Gastrocnemius medialis (tissue), 4 donors: ENCODE data around the gene CLDN22. TPM values are rescaled to one million over a fixed set of nuclear protein-coding genes. Genes with fewer than 3 reads are reported as not detected.

ENCODE experiments used
- ATAC-seq, 2 donors: fragments of 150-250 bp; one replicate each; pipeline ENCODE4 v1.9.1; 2016
- DNase-seq, 2 donors: peaks; one replicate each; pipeline ENCODE4 v3.0.0-alpha.2; 2019
- H3K27ac ChIP-seq, 4 donors: fragments of 200-600 bp; sonication (generic); 1 replicate in 1 of 4; 2 replicates in 3 of 4; pipeline ENCODE4 v1.5.1; 2016 to 2018; ENCODE audit warnings: mild to moderate bottlenecking in 2 of 4, moderate library complexity in 1 of 4
- H3K27me3 ChIP-seq, 3 donors: fragments of 200-600 bp; sonication (generic) in 2 of 3; 1 replicate in 1 of 3; 2 replicates in 2 of 3; pipeline versions ENCODE4 v1.5.1 to v1.6.0; 2016 to 2019; ENCODE audit warnings: mild to moderate bottlenecking in 1 of 3, moderate library complexity in 1 of 3
- H3K36me3 ChIP-seq, 2 donors: fragments of 200-600 bp; sonication (generic) in 1 of 2; one replicate each; pipeline ENCODE4 v1.5.1; 2017 to 2018
- H3K4me1 ChIP-seq, 2 donors: fragments of 200-600 bp; sonication (generic) in 1 of 2; one replicate each; pipeline ENCODE4 v1.5.1; 2016 to 2017; ENCODE audit warnings: mild to moderate bottlenecking in 2 of 2
- H3K4me3 ChIP-seq, 4 donors: fragments of 200-600 bp; sonication (generic) in 3 of 4; 1 replicate in 1 of 4; 2 replicates in 3 of 4; pipeline ENCODE4 v1.5.1; 2016 to 2019; ENCODE audit warnings: mild to moderate bottlenecking in 2 of 4
- H3K9me3 ChIP-seq, 3 donors: fragments of 200-600 bp; sonication (generic) in 2 of 3; 1 replicate in 1 of 3; 2 replicates in 2 of 3; pipeline ENCODE4 v1.5.1; 2016 to 2019
- POLR2A ChIP-seq, 2 donors: fragments of 450-650 bp; IDR thresholded peaks; one replicate each; pipeline ENCODE4 v1.6.1; 2017; ENCODE audit warnings: antibody characterized with exemption in 2 of 2, mild to moderate bottlenecking in 2 of 2, moderate library complexity in 2 of 2
- in situ Hi-C, 4 donors: fragments of 200-750 bp; cut with MboI; loops; one replicate each; pipeline versions ENCODE4 v1.15.0 to v1.8.0; 2017; ENCODE audit warnings: low sequenced_read_pairs in 4 of 4
- intact Hi-C: fragments of 100-400 bp; cut with DNase I; formaldehyde crosslinking; loops from one replicate; pipeline ENCODE4 v1.15.1; 2023; ENCODE audit warnings: low total_unique reads
- total RNA-seq, 4 donors: library from RNA; depleted of rRNA; stranded (reverse); fragments of >200 nt; gene quantifications; one replicate each; pipeline versions ENCODE4 v1.1.0 to v1.2.3, GENCODE V29; 2016
- TF ChIP-seq, protein P1 (sequence below), 5 experiments: fragments of 450-650 bp in 3 of 5; fragments of 200-600 bp in 2 of 5; sonication (generic) in 2 of 5; IDR thresholded peaks in 4 of 5; conservative IDR thresholded peaks in 1 of 5; 1 replicate in 4 of 5; 2 replicates in 1 of 5; pipeline ENCODE4 v1.5.1; 2016 to 2019; ENCODE audit warnings: antibody characterized with exemption in 5 of 5, mild to moderate bottlenecking in 3 of 5, moderate library complexity in 3 of 5

Gene CLDN22
- total RNA-seq, 4 donors from 2014 or later = not detected

- Histone ChIP-seq H3K4me1 (no peaks in the 10 kb centered on the region), H3K9me3 (no peaks in the 10 kb centered on the region), H3K36me3 (no peaks in the 10 kb centered on the region), H3K27ac (no peak overlapping the region), H3K27me3 (no peaks in the 10 kb centered on the region), H3K4me3 (no peak overlapping the region)
- intact Hi-C loops = no loop called here
- ATAC-seq = no peak
- in situ Hi-C loops = loop anchor here in 1 of 4 donors (25.0 kb wide), 1 partner anchor 108 kb away; no protein-coding TSS in a partner anchor
- DNase-seq = no peak
- TF ChIP-seq POLR2A (IDR thresholded peaks at IDR 0.05) = no peak
- TF ChIP-seq, protein P1, sequence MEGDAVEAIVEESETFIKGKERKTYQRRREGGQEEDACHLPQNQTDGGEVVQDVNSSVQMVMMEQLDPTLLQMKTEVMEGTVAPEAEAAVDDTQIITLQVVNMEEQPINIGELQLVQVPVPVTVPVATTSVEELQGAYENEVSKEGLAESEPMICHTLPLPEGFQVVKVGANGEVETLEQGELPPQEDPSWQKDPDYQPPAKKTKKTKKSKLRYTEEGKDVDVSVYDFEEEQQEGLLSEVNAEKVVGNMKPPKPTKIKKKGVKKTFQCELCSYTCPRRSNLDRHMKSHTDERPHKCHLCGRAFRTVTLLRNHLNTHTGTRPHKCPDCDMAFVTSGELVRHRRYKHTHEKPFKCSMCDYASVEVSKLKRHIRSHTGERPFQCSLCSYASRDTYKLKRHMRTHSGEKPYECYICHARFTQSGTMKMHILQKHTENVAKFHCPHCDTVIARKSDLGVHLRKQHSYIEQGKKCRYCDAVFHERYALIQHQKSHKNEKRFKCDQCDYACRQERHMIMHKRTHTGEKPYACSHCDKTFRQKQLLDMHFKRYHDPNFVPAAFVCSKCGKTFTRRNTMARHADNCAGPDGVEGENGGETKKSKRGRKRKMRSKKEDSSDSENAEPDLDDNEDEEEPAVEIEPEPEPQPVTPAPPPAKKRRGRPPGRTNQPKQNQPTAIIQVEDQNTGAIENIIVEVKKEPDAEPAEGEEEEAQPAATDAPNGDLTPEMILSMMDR (IDR thresholded peaks at IDR 0.05 in 4 of 5, conservative IDR thresholded peaks at IDR 0.05 in 1 of 5) = no peak
Observed at GRCh38 chr4:183304067-183304466, 16.0 kb downstream of the CLDN22 start.

DNA sequence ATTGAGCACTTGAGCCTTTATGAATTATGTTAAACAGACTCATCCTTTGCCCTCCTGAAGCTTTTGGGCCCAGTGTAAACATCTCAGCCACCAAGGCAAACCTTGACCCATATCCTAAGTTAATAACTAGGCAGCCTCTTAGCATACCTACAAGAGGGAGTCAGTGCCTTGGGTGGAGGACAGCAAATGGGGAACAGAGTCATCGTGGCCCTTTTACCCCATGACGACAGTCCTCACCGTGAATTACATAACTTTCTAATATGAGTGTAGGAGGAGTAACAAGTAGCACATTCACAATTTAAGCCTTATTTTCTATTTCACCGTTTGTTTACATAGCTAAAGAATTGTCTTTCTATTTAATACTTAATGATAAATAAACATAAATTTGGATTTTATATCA is 16.8 kb downstream of the CLDN22 start:
- no peaks in the 10 kb centered on the region for H3K27me3 ChIP-seq
- H3K4me3 ChIP-seq = no peak overlapping the region
- no peaks in the 10 kb centered on the region for H3K36me3 ChIP-seq
- TF ChIP-seq, protein P1 (IDR thresholded peaks at IDR 0.05 in 4 of 5, conservative IDR thresholded peaks at IDR 0.05 in 1 of 5) = no peak
- no peak for TF ChIP-seq POLR2A (IDR thresholded peaks at IDR 0.05)
- no peak for DNase-seq
- H3K27ac ChIP-seq = no peak overlapping the region
- H3K9me3 ChIP-seq = no peaks in the 10 kb centered on the region
- in situ Hi-C loops = loop anchor here in 1 of 4 donors (25.0 kb wide), 1 partner anchor 109 kb away; no protein-coding TSS in a partner anchor
- intact Hi-C loops = no loop called here
- ATAC-seq = no peak
- no peaks in the 10 kb centered on the region for H3K4me1 ChIP-seq

DNA sequence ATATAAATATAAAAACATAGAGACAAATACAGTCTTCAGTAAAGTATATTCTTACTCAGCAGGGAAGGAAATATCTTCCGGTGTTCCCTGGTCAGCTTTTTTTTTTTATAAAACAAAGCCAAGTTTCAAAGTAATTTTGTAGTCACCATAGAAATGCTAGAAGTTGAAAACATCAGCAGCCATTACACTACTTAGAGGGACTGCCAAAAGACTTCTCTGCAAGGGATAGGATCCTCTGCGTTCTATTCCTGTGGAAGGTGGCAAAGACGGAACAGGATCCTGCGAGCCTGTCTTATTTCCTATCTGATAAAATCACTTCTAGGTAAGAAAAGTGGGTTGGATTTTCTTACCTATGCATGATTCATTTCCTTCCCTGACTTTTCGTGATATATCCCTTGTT is 19.4 kb downstream of the CLDN22 start:
- in situ Hi-C loops (loop anchor here in 1 of 4 donors (25.0 kb wide), 1 partner anchor 112 kb away; no protein-coding TSS in a partner anchor), intact Hi-C loops (no loop called here)
- Histone ChIP-seq H3K4me3 (no peak overlapping the region), H3K27ac (no peak overlapping the region), H3K9me3 (no peaks in the 10 kb centered on the region), H3K4me1 (no peaks in the 10 kb centered on the region), H3K36me3 (no peaks in the 10 kb centered on the region), H3K27me3 (no peaks in the 10 kb centered on the region)
- no peak for TF ChIP-seq POLR2A (IDR thresholded peaks at IDR 0.05)
- TF ChIP-seq, protein P1 (IDR thresholded peaks at IDR 0.05 in 4 of 5, conservative IDR thresholded peaks at IDR 0.05 in 1 of 5) = no peak
- DNase-seq (no peak), ATAC-seq (no peak)

- ATAC-seq (no peak), DNase-seq (no peak)
- Histone ChIP-seq H3K4me3 (no peak overlapping the region), H3K9me3 (no peaks in the 10 kb centered on the region), H3K27me3 (no peaks in the 10 kb centered on the region), H3K4me1 (no peaks in the 10 kb centered on the region), H3K36me3 (peaks cover 0 to 5% of the 10 kb centered on the region in 2 donors), H3K27ac (no peak overlapping the region)
- TF ChIP-seq POLR2A (IDR thresholded peaks at IDR 0.05) = no peak
- TF ChIP-seq, protein P1 (IDR thresholded peaks at IDR 0.05 in 4 of 5, conservative IDR thresholded peaks at IDR 0.05 in 1 of 5) = no peak
- in situ Hi-C loops (loop anchor here in 1 of 4 donors (25.0 kb wide), 1 partner anchor 112 kb away; no protein-coding TSS in a partner anchor), intact Hi-C loops (no loop called here)
Observed at GRCh38 chr4:183300070-183300469, 20.0 kb downstream of the CLDN22 start.

- in situ Hi-C loops (no loop called here), intact Hi-C loops (no loop called here)
- Histone ChIP-seq H3K27ac (no peak overlapping the region), H3K9me3 (no peaks in the 10 kb centered on the region), H3K4me1 (no peaks in the 10 kb centered on the region), H3K27me3 (no peaks in the 10 kb centered on the region), H3K4me3 (no peak overlapping the region), H3K36me3 (peaks cover 0 to 8% of the 10 kb centered on the region in 2 donors)
- no peak for DNase-seq
- no peak for TF ChIP-seq POLR2A (IDR thresholded peaks at IDR 0.05)
- TF ChIP-seq, protein P1 (IDR thresholded peaks at IDR 0.05 in 4 of 5, conservative IDR thresholded peaks at IDR 0.05 in 1 of 5) = no peak
- ATAC-seq = no peak
Observed at GRCh38 chr4:183299464-183299863, 20.6 kb downstream of the CLDN22 start.
